AML-193 (cell line): ENCODE results near the gene SUN1.

Experiments
- DNase-seq, 2 experiments: peaks; one replicate each; lab custom pipeline; 2025; lab: John Stamatoyannopoulos, UW

Gene SUN1

GRCh38 chr7:907158-907980, 75.1 kb downstream of the SUN1 start:
- no peak for DNase-seq

- DNase-seq: no peak
Observed at GRCh38 chr7:908159-908581, 75.9 kb downstream of the SUN1 start.

GRCh38 chr7:908591-909357, 76.5 kb downstream of the SUN1 start:
- DNase-seq: peak; percentile 48 to 60

GRCh38 chr7:909358-910329, 77.4 kb downstream of the SUN1 start:
- peak; percentile 68 to 73 for DNase-seq

GRCh38 chr7:910441-910861, 78.2 kb downstream of the SUN1 start:
- DNase-seq: no peak

GRCh38 chr7:910931-911431, 78.7 kb downstream of the SUN1 start:
- DNase-seq: no peak

- no peak for DNase-seq
Observed at GRCh38 chr7:911791-912480, 79.7 kb downstream of the SUN1 start.

GRCh38 chr7:913736-914520, 81.7 kb downstream of the SUN1 start:
- no peak for DNase-seq

GRCh38 chr7:914521-915194, 82.4 kb downstream of the SUN1 start:
- DNase-seq: no peak

GRCh38 chr7:915291-916218, 83.3 kb downstream of the SUN1 start:
- no peak for DNase-seq

- no peak for DNase-seq
Observed at GRCh38 chr7:916291-916941, 84.1 kb downstream of the SUN1 start.

- DNase-seq: no peak
Observed at GRCh38 chr7:917255-918117, 85.2 kb downstream of the SUN1 start.

GRCh38 chr7:918118-918425, 85.8 kb downstream of the SUN1 start:
- no peak for DNase-seq

- DNase-seq: no peak
Observed at GRCh38 chr7:918441-919113, 86.3 kb downstream of the SUN1 start.

GRCh38 chr7:919114-919442, 86.8 kb downstream of the SUN1 start:
- DNase-seq: no peak

- DNase-seq: no peak
Observed at GRCh38 chr7:919924-920341, 87.7 kb downstream of the SUN1 start.
